Effector memory CD8-positive, alpha-beta T cell (primary cell): ENCODE data around the gene MEMO1.
"Not testable (repeated sequence)": the region's sequence is repeated elsewhere in the genome, so short reads cannot be mapped to it uniquely, and the experiment has no call there.

Experiments
- ATAC-seq: fragments of 150-1000 bp; cut with Tn5 transposase; replicated peaks from 2 replicates; pipeline ENCODE4 v1.10.0; 2021; ENCODE audit warnings: mild to moderate bottlenecking, moderate library complexity
- DNase-seq, 3 experiments: peaks; one replicate each; pipeline ENCODE4 v3.0.0; 2021
- H3K27ac Mint-ChIP-seq, 2 donors: one replicate each; pipeline ENCODE4 v1.8.0; 2022; ENCODE audit warnings: mild to moderate bottlenecking in 2 of 2, mixed read lengths in 2 of 2, moderate library complexity in 2 of 2
- H3K27me3 Mint-ChIP-seq, 2 donors: one replicate each; pipeline ENCODE4 v1.8.0; 2022; ENCODE audit warnings: mixed read lengths in 2 of 2
- H3K36me3 Mint-ChIP-seq: one replicate; pipeline ENCODE4 v1.8.0; 2022; ENCODE audit warnings: mild to moderate bottlenecking, moderate library complexity, mixed read lengths; ENCODE audit not compliant: insufficient read depth
- H3K4me1 Mint-ChIP-seq, 2 donors: one replicate each; pipeline ENCODE4 v1.8.0; 2022; ENCODE audit warnings: low read depth in 2 of 2, mixed read lengths in 2 of 2
- H3K4me3 Mint-ChIP-seq, 2 donors: one replicate each; pipeline ENCODE4 v1.8.0; 2022; ENCODE audit warnings: mild to moderate bottlenecking in 2 of 2, mixed read lengths in 2 of 2, moderate library complexity in 2 of 2
- H3K9me3 Mint-ChIP-seq, 2 donors: one replicate each; pipeline ENCODE4 v1.8.0; 2022; ENCODE audit warnings: mixed read lengths in 2 of 2
- total RNA-seq, 9 experiments: gene quantifications; one replicate each; lab custom pipeline; 2026; lab: John Stamatoyannopoulos, UW

MEMO1 gene
- total RNA-seq: 1.3 to 11.2 (median 4.5) reads per million in 9 experiments

DNA sequence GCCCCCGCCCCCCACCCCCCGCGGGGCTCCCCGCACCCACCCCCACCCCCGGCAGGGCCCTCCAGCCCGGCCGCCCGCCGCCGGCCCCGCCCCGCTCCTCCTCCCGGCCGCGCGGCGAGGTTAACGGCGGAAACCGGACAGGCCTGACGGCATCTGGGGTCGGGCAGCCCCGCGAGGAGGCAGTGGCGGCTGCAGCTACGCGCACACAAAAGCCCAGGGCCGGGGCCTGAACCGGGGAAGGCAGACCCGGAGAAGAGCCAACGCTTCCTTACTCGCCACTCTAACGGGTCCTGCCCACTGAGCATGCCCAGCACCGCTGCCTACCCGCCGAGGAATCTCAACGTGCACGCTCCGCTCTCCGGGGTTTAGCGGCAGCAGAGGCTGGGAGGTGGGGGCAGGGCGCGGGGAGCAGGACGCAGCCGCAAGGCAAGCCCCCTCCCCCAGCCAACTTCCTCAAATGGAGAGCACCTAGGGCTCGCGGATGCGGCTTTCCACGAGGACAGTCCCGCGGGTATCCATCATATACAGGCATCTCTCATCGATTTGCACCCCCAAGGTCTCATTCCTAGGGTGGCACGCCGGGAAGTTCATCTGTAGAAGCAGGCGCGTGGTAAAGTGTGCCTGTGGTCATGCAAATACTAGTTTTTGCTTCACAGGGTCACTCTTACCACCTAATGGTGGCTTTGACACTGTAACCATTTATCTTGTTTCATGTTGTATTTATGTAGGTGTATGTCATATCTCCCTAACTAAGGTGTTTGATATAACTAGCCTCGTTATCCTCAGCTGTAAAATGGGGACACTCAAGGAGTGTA, at the start of gene MEMO1:
TSS of gene MEMO1 (minus strand) at position 339 of the 815 bp plus-strand sequence. CDS start 761 bp downstream, outside the sequence.
- peak; percentile 73 for ATAC-seq
- H3K9me3 Mint-ChIP-seq: no peaks in the 10 kb centered on the region
- H3K4me3 Mint-ChIP-seq: peak within 1 kb of the TSS; percentile 93 to 95
- H3K27ac Mint-ChIP-seq: peak within 1 kb of the TSS; percentile 90 to 96
- no peaks in the 10 kb centered on the region for H3K27me3 Mint-ChIP-seq
- DNase-seq: peak; percentile 83 to 85 (median 85)
- peaks cover 10% of the 10 kb centered on the region for H3K36me3 Mint-ChIP-seq
- peaks cover 27 to 30% of the 10 kb centered on the region in 2 donors for H3K4me1 Mint-ChIP-seq

DNA sequence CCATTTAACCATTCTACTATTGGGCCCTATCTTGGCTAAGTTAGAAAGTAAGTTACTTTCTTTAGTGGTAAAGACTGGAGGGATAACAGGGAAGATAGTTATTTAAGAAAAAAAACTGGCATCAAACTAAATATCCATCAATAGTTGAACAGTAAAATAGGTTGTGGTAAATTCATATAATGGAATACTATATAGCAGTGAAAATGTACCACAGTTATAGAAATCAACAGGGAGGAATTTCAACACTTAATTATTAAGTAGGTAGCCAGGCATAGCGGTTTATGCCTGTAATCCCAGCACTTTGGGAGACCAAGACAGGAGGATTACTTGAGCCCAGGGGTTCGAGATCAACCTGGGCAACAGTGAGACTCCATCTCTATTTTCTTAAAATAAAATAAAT, 49.5 kb upstream of the MEMO1 start:
- H3K27ac Mint-ChIP-seq: no peak overlapping the region
- H3K36me3 Mint-ChIP-seq: peaks cover 4% of the 10 kb centered on the region
- H3K4me1 Mint-ChIP-seq: peaks cover 10 to 18% of the 10 kb centered on the region in 2 donors
- H3K27me3 Mint-ChIP-seq: no peaks in the 10 kb centered on the region
- H3K9me3 Mint-ChIP-seq: no peaks in the 10 kb centered on the region
- H3K4me3 Mint-ChIP-seq: no peak overlapping the region
- DNase-seq (no peak), ATAC-seq (no peak)

DNA sequence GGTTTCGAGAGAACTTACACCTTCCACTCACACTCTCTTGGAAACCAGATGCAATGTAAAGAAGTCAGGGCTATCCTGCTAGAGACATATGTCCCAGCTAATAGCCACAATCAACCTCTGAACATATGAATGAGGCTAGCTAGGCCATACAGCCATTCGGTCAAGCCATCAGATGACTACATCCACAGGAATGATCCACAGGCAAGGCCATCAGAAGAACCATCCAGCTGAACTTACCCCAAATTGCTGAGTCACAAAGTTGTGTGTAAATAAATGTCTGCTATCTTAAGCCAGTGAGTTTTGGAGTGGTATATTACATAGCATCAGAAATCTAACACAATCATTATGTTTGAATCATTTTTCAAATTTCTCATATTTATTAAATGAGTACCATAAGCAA, 47.3 kb upstream of the MEMO1 start:
- no peak for ATAC-seq
- peaks cover 5 to 8% of the 10 kb centered on the region in 2 donors for H3K4me1 Mint-ChIP-seq
- peaks cover 1% of the 10 kb centered on the region for H3K36me3 Mint-ChIP-seq
- H3K9me3 Mint-ChIP-seq: no peaks in the 10 kb centered on the region
- H3K27me3 Mint-ChIP-seq: no peaks in the 10 kb centered on the region
- no peak overlapping the region for H3K27ac Mint-ChIP-seq
- no peak overlapping the region for H3K4me3 Mint-ChIP-seq
- DNase-seq: no peak

DNA sequence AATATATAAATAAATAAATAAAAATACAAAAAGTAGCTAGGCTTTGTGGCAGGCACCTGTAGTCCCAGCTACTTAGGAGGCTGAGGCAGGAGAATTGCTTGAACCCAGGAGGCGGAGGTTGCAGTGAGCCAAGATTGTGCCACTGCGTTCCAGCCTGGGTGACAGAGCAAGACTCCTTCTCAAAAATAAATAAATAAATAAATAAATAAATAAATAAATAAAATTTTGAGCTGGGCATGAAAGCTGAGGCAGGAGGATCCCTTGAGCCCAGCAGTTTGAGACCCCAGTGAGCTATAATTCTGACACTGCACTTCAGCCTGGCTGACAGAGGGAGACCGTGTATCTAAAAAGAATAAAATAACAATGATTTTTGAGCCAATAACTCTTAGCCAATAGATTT, 43.8 kb upstream of the MEMO1 start:
- H3K27me3 Mint-ChIP-seq, H3K4me1 Mint-ChIP-seq, H3K36me3 Mint-ChIP-seq, DNase-seq, H3K27ac Mint-ChIP-seq, H3K9me3 Mint-ChIP-seq, ATAC-seq, H3K4me3 Mint-ChIP-seq: not testable (repeated sequence)

DNA sequence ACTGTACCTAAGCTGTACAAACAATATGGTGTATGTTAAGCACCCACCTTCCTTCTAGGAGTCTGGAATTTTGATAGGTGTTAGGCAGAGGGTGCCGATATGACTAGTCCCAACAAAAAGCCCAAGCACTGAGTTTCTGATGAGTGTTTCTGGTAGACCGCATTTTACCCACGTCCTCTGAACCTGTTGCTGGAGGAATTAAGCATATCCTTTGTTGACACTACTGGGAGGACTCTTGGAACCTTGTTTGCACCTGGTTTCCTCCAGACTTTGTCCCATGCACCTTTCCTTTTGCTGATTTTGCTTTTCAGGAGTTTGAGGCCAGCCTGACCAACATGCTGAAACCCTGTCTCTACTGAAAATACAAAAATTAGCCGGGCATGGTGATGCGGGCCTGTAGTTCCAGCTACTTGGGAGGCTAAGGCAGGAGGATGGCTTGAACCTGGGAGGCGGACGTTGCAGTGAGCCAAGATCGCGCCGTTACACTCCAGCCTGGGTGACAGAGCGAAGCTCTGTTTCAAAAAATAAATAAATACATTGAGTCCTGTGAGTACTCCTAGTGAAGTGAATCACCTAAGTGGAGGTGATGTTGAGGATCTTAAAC, 41.1 kb upstream of the MEMO1 start:
- Mint-ChIP-seq H3K4me3 (no peak overlapping the region), H3K27ac (no peak overlapping the region), H3K4me1 (no peaks in the 10 kb centered on the region), H3K36me3 (peaks cover 2% of the 10 kb centered on the region), H3K27me3 (no peaks in the 10 kb centered on the region), H3K9me3 (no peaks in the 10 kb centered on the region)
- ATAC-seq (no peak), DNase-seq (no peak)

DNA sequence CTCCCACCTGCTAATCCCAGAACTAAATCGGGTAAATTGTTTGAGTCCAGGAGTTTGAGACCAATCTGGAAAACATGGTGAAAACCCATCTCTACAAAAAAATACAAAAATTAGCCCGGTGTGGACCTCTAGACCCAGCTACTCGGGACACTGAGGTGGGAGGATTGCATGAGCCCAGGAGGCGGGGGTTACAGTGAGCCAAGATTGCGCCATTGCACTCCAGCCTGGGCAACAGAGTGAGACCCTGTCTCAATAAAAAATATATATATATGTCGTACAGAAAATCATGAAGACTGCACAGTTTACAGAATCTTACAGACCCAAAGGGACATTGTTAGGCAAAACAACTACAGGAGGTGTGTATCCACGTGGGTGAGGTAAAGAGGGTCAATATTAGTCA, 32.8 kb upstream of the MEMO1 start:
- peaks cover 3 to 10% of the 10 kb centered on the region in 2 donors for H3K4me1 Mint-ChIP-seq
- no peak overlapping the region for H3K27ac Mint-ChIP-seq
- peaks cover 12% of the 10 kb centered on the region for H3K36me3 Mint-ChIP-seq
- no peaks in the 10 kb centered on the region for H3K27me3 Mint-ChIP-seq
- no peaks in the 10 kb centered on the region for H3K9me3 Mint-ChIP-seq
- no peak overlapping the region for H3K4me3 Mint-ChIP-seq
- DNase-seq: no peak
- no peak for ATAC-seq

DNA sequence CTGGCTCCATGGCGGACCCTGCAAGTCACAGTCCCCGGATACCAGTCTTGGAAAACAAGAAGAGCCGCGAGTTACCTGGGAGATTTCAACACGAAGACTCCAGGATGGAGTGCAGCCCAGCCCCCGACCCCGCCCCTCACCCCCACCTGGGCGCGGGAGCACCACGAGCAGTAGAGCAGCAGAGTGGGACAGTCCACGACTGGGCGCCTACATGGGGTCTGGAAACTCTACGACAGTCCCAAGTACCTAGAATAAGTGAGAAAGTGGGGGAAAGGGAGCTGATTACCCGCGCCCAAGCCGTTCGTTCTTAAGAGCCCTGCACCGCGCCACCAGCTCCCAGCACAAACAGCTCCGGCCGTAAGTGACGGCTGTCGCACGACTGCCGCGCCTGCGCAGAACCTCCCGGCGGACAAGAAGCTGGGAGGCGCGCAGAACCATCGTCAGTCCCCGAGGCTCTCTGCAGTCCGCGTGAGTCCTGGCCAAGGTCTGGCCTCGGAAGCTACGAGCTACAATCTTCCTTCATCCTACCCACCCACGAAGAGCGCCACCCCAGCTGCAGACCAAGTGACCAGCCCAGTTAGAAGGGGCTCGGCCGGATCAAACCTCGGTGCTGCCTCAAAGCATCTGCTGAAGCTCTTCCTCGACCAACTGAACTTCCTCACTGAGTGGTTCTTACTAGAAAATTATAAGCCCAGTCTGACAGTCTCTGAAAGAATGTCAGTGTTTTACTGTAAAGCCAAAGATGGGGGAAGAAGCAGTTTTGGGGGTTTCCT, 28.8 kb upstream of the MEMO1 start, which contains the start of gene DPY30:
TSS of gene DPY30 (minus strand) at position 359 of the 773 bp plus-strand sequence. CDS start at position 10, 349 bp downstream.
- H3K9me3 Mint-ChIP-seq: no peaks in the 10 kb centered on the region

DNA sequence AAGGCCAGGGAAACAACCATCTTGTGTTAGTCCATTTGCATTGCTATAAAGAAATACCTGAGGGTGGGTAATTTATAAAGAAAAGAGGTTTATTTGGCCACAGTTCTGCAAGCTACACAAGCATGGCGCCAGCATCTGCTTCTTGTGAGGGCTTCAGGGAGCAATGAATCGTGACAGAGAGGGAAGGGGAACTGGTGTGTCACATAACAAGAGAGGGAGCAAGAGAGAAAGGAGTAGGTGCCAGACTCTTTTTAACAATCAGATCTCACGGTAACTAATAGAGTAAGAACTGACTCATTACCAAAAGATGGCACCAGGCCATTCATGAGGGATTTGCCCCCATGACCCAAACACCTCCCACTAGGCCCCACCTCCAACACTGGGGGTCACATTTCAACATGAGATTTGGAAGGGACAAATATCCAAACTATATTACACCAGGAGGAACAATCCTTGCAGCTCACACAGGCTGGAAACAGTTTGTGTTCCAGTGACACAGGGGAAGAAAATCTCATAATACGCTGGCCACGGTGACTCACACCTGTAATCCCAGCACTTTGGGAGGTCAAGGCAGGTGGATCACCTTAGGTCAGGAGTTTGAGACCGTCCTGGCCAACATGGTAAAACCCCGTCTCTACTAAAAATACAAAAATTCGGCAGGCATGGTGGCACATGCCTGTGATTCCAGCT, 23.5 kb upstream of the MEMO1 start:
- H3K27me3 Mint-ChIP-seq: not testable (repeated sequence)
- H3K4me3 Mint-ChIP-seq: peak overlapping the region in 1 of 2 donors; percentile 0

More for the DNA sequence above, 28.8 kb upstream of the MEMO1 start, which contains the start of gene DPY30:
- ATAC-seq: peak; percentile 95
- H3K27me3 Mint-ChIP-seq: no peaks in the 10 kb centered on the region
- peak within 1 kb of the TSS; percentile 85 to 96 for H3K4me3 Mint-ChIP-seq
- peaks cover 20% of the 10 kb centered on the region for H3K36me3 Mint-ChIP-seq
- peak; percentile 87 to 92 (median 88) for DNase-seq
- H3K4me1 Mint-ChIP-seq: peaks cover 3 to 10% of the 10 kb centered on the region in 2 donors
- H3K27ac Mint-ChIP-seq: peak within 1 kb of the TSS; percentile 92 to 97

DNA sequence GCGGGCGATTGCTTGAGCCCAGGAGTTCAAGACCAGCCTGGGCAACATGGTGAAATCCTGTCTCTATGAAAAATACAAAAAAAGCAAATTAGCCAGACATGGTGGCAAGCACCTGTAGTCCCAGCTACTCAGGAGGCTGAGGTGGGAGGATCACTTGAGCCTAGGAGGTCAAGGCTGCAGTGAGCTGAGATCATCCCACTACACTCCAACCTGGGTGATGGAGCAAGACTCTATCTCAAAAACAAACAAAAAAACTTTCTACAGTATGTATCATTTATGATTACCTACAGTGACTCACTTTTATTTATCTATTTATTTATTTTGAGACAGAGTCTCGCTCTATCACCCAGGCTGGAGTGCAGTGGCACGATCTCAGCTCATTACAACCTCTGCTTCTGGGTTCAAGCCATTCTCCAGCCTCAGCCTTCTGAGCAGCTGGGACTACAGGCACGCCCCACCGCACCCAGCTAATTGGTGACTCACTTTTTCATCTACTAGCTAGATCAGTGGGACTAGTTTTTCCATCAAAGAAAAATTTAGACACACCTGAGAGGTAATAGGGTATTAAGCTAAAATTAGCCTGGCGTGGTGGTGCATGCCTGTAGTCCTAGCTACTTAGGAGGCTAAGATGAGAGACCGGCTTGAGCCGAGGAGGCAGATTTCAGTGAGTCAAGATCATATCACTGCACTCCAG, 8.1 kb upstream of the MEMO1 start:
- not testable (repeated sequence) for H3K4me3 Mint-ChIP-seq, ATAC-seq, H3K27me3 Mint-ChIP-seq, H3K4me1 Mint-ChIP-seq, DNase-seq, H3K9me3 Mint-ChIP-seq
- H3K36me3 Mint-ChIP-seq: peaks cover 32% of the 10 kb centered on the region
- H3K27ac Mint-ChIP-seq: peak overlapping the region in 1 of 2 donors; percentile 31

More for the DNA sequence above, 23.5 kb upstream of the MEMO1 start:
- H3K9me3 Mint-ChIP-seq, DNase-seq, ATAC-seq: not testable (repeated sequence)
- H3K27ac Mint-ChIP-seq: peak overlapping the region in 1 of 2 donors; percentile 84
- peaks cover 11 to 34% of the 10 kb centered on the region in 2 donors for H3K4me1 Mint-ChIP-seq
- peaks cover 39% of the 10 kb centered on the region for H3K36me3 Mint-ChIP-seq

DNA sequence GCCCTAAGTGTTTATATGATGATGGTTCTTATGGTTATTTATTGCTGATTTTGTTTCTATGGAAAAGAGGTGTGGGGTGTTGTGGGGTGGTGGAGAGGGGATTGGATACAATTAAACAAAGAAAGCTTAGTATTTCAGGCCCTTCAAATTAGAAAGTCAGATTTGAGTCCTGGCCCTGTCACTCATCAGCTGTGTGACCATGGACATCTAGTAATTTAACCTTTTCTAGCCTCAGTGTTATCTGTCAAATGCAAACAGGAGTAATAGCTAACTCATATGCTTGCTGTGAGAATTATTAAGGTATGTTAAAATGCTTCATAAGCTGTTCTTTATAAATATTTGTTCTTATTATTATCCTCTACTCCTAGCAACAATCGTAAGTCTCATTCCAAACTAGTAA, 2.1 kb upstream of the MEMO1 start:
- Mint-ChIP-seq H3K27ac (peak overlapping the region; percentile 61 to 84), H3K36me3 (peaks cover 14% of the 10 kb centered on the region), H3K27me3 (no peaks in the 10 kb centered on the region), H3K9me3 (no peaks in the 10 kb centered on the region), H3K4me1 (peaks cover 16 to 17% of the 10 kb centered on the region in 2 donors), H3K4me3 (no peak overlapping the region)
- DNase-seq (no peak), ATAC-seq (no peak)

DNA sequence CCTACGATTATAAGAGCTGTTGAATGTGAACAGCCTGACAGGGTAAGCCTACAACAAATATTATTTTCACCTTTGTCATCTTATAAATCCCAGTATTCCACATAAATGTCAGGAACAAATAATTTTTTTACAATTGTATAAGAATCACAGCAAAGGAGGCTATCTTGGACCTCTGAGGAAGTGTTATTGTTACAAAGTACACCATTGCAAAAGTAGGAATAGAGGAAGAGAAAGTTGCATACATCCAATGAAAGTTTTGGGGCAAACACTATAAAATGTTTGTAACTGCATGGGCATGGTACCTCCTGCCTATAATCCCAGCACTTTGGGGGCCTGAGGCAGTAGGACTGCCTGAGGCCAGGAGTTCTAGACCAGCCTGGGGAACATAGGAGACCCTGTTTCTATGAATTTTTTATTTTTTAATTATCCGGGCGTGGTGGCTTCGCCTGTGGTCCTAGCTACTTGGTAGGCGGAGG, 715 bp upstream of the MEMO1 start:
- H3K9me3 Mint-ChIP-seq: no peaks in the 10 kb centered on the region
- H3K36me3 Mint-ChIP-seq: peaks cover 10% of the 10 kb centered on the region
- H3K27ac Mint-ChIP-seq: peak overlapping the region; percentile 90 to 96
- H3K4me3 Mint-ChIP-seq: peak overlapping the region; percentile 88 to 95
- H3K27me3 Mint-ChIP-seq: no peaks in the 10 kb centered on the region
- DNase-seq (no peak), ATAC-seq (no peak)
- peaks cover 24 to 26% of the 10 kb centered on the region in 2 donors for H3K4me1 Mint-ChIP-seq

DNA sequence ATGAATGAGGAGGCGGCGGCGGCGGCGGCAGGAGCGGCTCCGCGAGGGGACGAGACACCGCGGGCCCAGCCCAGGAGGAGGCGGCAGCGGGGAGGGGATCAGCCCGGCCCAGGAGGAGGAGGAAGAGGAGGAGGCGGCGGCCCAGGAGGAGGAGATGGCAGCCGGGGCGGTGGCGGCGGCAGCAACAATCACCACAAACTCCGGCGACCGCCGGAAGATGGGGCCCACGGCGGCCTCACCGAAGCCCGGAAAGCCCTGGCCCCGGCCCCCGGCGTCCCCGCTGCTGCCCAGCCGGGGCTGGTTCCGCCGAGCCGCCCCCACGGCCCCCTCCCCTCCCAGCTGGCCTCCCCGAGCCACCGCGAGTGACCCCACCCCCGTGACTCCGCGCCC, 533 bp downstream of the MEMO1 start:
- peak overlapping the region; percentile 93 to 95 for H3K4me3 Mint-ChIP-seq
- not testable (repeated sequence) for H3K9me3 Mint-ChIP-seq, H3K36me3 Mint-ChIP-seq, H3K27me3 Mint-ChIP-seq
- H3K4me1 Mint-ChIP-seq: peaks cover 30 to 36% of the 10 kb centered on the region in 2 donors
- H3K27ac Mint-ChIP-seq: peak overlapping the region in 1 of 2 donors; percentile 96
- DNase-seq (peak; percentile 53 to 58 (median 57)), ATAC-seq (peak; percentile 72)
